Measurements from ENCODE around the gene CDK14. TPM values are rescaled to one million over a fixed set of nuclear protein-coding genes. Genes with fewer than 3 reads are reported as not detected.
A peak's percentile ranks its signal among the peaks of the same experiment; 100 is the strongest.
"Not testable (repeated sequence)": the region's sequence is repeated elsewhere in the genome, so short reads cannot be mapped to it uniquely, and the experiment has no call there.

CDK14 gene
- total RNA-seq, 4 donors from 2014 or later = 0.18 to 74.3 (median 7.3) TPM

- no peak for DNase-seq
- H3K4me3 ChIP-seq = no peak overlapping the region
- TF ChIP-seq POLR2A (IDR thresholded peaks at IDR 0.05) = no peak
- no peak for TF ChIP-seq CTCF (IDR thresholded peaks at IDR 0.05)
- H3K9me3 ChIP-seq = no peaks in the 10 kb centered on the region
- H3K4me1 ChIP-seq = peaks cover 0 to 12% (median 2%) of the 10 kb centered on the region in 4 donors
- H3K27ac ChIP-seq = peak overlapping the region in 1 of 4 donors; percentile 8
- H3K36me3 ChIP-seq = no peaks in the 10 kb centered on the region
- no peaks in the 10 kb centered on the region for H3K27me3 ChIP-seq
Observed at GRCh38 chr7:90726120-90726519, 130.0 kb downstream of the CDK14 start.

GRCh38 chr7:90726623-90727022 is 130.5 kb downstream of the CDK14 start:
- DNase-seq = no peak

GRCh38 chr7:90727412-90727811 is 131.3 kb downstream of the CDK14 start:
- no peak overlapping the region for H3K4me3 ChIP-seq
- H3K4me1 ChIP-seq = peaks cover 0 to 4% (median 0%) of the 10 kb centered on the region in 4 donors
- DNase-seq = no peak
- H3K9me3 ChIP-seq = no peaks in the 10 kb centered on the region
- H3K36me3 ChIP-seq = no peaks in the 10 kb centered on the region
- no peak overlapping the region for H3K27ac ChIP-seq
- no peaks in the 10 kb centered on the region for H3K27me3 ChIP-seq
- TF ChIP-seq POLR2A (IDR thresholded peaks at IDR 0.05) (no peak), CTCF (IDR thresholded peaks at IDR 0.05) (no peak)

More at GRCh38 chr7:90726623-90727022, 130.5 kb downstream of the CDK14 start:
- Histone ChIP-seq H3K9me3 (no peaks in the 10 kb centered on the region), H3K27me3 (no peaks in the 10 kb centered on the region), H3K4me3 (no peak overlapping the region), H3K27ac (peak overlapping the region in 1 of 4 donors; percentile 8), H3K4me1 (peaks cover 0 to 7% (median 2%) of the 10 kb centered on the region in 4 donors), H3K36me3 (no peaks in the 10 kb centered on the region)
- TF ChIP-seq POLR2A (IDR thresholded peaks at IDR 0.05) = no peak
- no peak for TF ChIP-seq CTCF (IDR thresholded peaks at IDR 0.05)

- no peak overlapping the region for H3K27ac ChIP-seq
- H3K4me1 ChIP-seq = peaks cover 0 to 4% (median 0%) of the 10 kb centered on the region in 4 donors
- DNase-seq = no peak
Observed at GRCh38 chr7:90728568-90728967, 132.4 kb downstream of the CDK14 start.

GRCh38 chr7:90735611-90736280 is 139.6 kb downstream of the CDK14 start:
- H3K27me3 ChIP-seq = not testable (repeated sequence)

More at GRCh38 chr7:90728568-90728967, 132.4 kb downstream of the CDK14 start:
- no peak overlapping the region for H3K4me3 ChIP-seq
- no peak for TF ChIP-seq POLR2A (IDR thresholded peaks at IDR 0.05)
- no peak for TF ChIP-seq CTCF (IDR thresholded peaks at IDR 0.05)
- no peaks in the 10 kb centered on the region for H3K27me3 ChIP-seq
- no peaks in the 10 kb centered on the region for H3K36me3 ChIP-seq
- no peaks in the 10 kb centered on the region for H3K9me3 ChIP-seq

GRCh38 chr7:90736316-90736715 is 140.2 kb downstream of the CDK14 start:
- Histone ChIP-seq H3K36me3 (no peaks in the 10 kb centered on the region), H3K27me3 (no peaks in the 10 kb centered on the region), H3K4me3 (no peak overlapping the region), H3K27ac (no peak overlapping the region), H3K9me3 (no peaks in the 10 kb centered on the region), H3K4me1 (peaks cover 0 to 5% (median 0%) of the 10 kb centered on the region in 4 donors)
- no peak for DNase-seq
- TF ChIP-seq POLR2A (IDR thresholded peaks at IDR 0.05) (no peak), CTCF (IDR thresholded peaks at IDR 0.05) (no peak)

More at GRCh38 chr7:90735611-90736280, 139.6 kb downstream of the CDK14 start:
- not testable (repeated sequence) for H3K27ac ChIP-seq, H3K4me3 ChIP-seq, DNase-seq, H3K9me3 ChIP-seq, H3K36me3 ChIP-seq, H3K4me1 ChIP-seq
